ENCODE measurements around the gene GET4.

DNA sequence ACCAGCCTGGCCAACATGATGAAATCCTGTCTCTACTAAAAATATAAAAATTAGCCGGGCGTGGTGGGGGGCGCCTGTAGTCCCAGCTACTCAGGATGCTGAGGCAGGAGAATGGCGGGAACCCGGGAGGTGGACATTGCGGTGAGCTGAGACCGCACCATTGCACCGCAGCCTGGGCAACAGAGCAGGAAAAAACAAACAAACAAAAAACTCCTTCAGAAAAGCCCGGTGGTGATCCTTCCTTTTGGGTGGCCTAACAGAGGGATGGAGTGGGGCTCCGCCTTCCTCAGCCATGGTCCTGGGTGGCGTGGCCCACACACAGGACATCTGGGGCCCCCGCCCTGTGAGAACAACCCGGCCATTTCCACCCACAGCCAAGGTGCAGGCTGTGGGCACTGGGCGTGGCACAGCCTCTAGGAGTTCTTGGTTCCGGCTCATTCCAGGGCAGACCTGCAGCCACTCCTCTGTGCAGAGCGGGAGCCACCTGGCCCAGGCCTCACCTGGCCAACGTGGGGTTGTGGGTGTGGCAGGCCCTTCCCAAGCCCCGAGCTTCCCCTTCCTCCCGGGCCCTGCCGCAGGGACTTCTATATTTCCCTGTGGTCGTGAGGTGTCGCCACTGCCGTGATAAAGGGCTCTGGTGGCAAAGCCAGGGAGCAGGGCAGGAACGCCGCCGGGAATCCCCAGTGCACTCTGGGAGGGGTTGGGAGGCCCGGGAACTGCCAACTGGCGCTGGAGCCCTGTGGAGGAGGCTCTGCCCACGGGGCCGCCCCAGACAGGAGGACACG is 37.6 kb downstream of the GET4 start:
- TF ChIP-seq ZFP37 (CRISPR knock-in tag; IDR thresholded peaks at IDR 0.05; ENCODE audit: borderline replicate concordance) (no peak), GFI1 (CRISPR knock-in tag; IDR thresholded peaks at IDR 0.05; ENCODE audit: borderline replicate concordance) (no peak), MYC (CRISPR knock-in tag; IDR thresholded peaks at IDR 0.05; ENCODE audit: borderline replicate concordance) (no peak), EP300 (IDR thresholded peaks at IDR 0.05; ENCODE audit: low read depth in 2 of 2, low read length in 2 of 2) (no peak), EP300 (CRISPR knock-in tag; IDR thresholded peaks at IDR 0.05; ENCODE audit: borderline replicate concordance) (no peak), HNRNPK (IDR thresholded peaks at IDR 0.05; ENCODE audit: low read depth, low read length, poor library complexity, severe bottlenecking) (no peak), MEIS2 (CRISPR knock-in tag; IDR thresholded peaks at IDR 0.05) (no peak), ZNF629 (CRISPR knock-in tag; conservative IDR thresholded peaks at IDR 0.05) (no peak), SMC3 (IDR thresholded peaks at IDR 0.05; ENCODE audit: low read length) (no peak), RAD21 (CRISPR knock-in tag; IDR thresholded peaks at IDR 0.05) (no peak)
- TF ChIP-seq, protein P1, sequence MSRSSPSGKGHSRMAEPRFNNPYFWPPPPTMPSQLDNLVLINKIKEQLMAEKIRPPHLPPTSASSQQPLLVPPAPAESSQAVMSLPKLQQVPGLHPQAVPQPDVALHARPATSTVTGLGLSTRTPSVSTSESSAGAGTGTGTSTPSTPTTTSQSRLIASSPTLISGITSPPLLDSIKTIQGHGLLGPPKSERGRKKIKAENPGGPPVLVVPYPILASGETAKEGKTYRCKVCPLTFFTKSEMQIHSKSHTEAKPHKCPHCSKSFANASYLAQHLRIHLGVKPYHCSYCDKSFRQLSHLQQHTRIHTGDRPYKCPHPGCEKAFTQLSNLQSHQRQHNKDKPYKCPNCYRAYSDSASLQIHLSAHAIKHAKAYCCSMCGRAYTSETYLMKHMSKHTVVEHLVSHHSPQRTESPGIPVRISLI (CRISPR knock-in tag; IDR thresholded peaks at IDR 0.05; ENCODE audit: borderline replicate concordance): no peak
- TF ChIP-seq, protein P2, sequence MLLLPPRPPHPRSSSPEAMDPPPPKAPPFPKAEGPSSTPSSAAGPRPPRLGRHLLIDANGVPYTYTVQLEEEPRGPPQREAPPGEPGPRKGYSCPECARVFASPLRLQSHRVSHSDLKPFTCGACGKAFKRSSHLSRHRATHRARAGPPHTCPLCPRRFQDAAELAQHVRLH (CRISPR knock-in tag; IDR thresholded peaks at IDR 0.05; ENCODE audit: borderline replicate concordance, low read depth): no peak
- TF ChIP-seq, protein P3, sequence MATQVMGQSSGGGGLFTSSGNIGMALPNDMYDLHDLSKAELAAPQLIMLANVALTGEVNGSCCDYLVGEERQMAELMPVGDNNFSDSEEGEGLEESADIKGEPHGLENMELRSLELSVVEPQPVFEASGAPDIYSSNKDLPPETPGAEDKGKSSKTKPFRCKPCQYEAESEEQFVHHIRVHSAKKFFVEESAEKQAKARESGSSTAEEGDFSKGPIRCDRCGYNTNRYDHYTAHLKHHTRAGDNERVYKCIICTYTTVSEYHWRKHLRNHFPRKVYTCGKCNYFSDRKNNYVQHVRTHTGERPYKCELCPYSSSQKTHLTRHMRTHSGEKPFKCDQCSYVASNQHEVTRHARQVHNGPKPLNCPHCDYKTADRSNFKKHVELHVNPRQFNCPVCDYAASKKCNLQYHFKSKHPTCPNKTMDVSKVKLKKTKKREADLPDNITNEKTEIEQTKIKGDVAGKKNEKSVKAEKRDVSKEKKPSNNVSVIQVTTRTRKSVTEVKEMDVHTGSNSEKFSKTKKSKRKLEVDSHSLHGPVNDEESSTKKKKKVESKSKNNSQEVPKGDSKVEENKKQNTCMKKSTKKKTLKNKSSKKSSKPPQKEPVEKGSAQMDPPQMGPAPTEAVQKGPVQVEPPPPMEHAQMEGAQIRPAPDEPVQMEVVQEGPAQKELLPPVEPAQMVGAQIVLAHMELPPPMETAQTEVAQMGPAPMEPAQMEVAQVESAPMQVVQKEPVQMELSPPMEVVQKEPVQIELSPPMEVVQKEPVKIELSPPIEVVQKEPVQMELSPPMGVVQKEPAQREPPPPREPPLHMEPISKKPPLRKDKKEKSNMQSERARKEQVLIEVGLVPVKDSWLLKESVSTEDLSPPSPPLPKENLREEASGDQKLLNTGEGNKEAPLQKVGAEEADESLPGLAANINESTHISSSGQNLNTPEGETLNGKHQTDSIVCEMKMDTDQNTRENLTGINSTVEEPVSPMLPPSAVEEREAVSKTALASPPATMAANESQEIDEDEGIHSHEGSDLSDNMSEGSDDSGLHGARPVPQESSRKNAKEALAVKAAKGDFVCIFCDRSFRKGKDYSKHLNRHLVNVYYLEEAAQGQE (IDR thresholded peaks at IDR 0.05; ENCODE audit: borderline replicate concordance in 1 of 2, low read depth in 1 of 2, low read length in 2 of 2): no peak

Measured in HepG2 (cell line).